Left lobe of liver (tissue), 2 donors: ENCODE data around the gene GPC5. TPM values are rescaled to one million over a fixed set of nuclear protein-coding genes. Genes with fewer than 3 reads are reported as not detected.
"Not testable (repeated sequence)": the region's sequence is repeated elsewhere in the genome, so short reads cannot be mapped to it uniquely, and the experiment has no call there.

Experiments
- ATAC-seq: fragments of 200-7000 bp; cut with Tn5 transposase; one replicate; pipeline ENCODE4 v1.9.1; 2020; ENCODE audit warnings: mild to moderate bottlenecking, moderate library complexity
- DNase-seq: peaks from one replicate; pipeline ENCODE4 v3.0.0-alpha.2; 2020; ENCODE audit warnings: low spot score
- total RNA-seq: library from RNA; stranded (reverse); gene quantifications from one replicate; pipeline ENCODE4 v1.2.1, GENCODE V29; 2021
- donor health status: DM: no; HTN: no; CAD: no; lungs with moderate emphysema.
- donor health status: DM: no; HTN: yes; CAD: no.

Gene GPC5
- total RNA-seq, 1 donor from 2014 or later: 0.65 TPM

DNA sequence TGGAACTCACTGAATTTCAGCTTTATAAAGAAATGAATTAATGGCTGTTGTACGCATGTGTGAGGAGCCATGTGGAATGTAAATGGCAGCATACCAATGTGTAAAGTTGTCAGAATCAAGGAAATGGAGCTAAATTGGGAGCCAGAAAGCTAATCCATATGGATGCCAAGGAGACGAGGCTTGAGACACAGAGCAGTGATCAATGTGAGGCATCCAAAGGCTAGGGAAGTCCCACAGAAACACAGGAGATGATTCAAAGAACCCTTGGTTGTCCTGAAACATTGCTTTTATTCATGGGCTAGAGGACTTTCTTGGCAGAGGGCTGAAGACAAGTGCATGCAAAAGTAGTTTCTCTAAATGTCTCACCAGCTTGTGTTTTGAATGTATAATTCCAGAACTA, 1271.7 kb downstream of the GPC5 start:
- DNase-seq (no peak), ATAC-seq (no peak)

DNA sequence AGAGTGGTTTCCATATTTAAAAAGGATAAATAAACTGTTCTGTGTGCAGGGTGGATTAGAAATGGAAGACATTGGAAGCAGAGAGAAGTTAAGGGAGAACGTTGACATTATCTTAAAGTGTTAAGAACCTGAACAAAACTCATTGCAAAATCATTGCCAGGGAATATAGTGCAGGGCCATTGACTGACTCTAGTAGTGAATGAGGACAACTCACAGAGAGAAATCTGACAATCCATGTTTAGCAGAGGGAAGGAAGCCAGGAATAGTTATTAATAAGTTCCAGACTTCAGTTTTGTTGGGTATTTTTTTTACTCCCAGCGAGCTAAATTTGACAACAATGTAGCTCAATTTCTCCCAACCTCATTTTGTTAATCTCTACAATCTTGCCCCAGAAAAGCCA, 1273.4 kb downstream of the GPC5 start:
- DNase-seq: no peak
- ATAC-seq: no peak

DNA sequence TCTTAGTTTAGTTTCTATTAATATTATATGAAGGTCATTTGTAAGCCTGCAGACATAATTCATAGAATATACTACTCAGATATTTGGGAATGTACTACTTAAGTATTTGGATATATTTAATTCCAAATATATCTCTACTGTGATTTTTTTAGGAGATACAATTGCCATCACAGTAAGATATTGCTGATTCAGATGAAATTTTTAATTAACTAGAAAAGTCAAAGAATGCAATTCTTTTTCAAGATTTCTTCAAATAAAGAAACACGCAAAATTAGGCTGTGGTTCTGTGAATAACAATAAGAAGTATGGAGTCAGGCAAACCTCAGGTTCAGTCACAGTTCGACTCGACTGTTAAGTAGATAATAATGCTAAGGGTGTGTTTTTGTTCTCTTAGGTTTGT, 1277.8 kb downstream of the GPC5 start:
- DNase-seq (no peak), ATAC-seq (no peak)

DNA sequence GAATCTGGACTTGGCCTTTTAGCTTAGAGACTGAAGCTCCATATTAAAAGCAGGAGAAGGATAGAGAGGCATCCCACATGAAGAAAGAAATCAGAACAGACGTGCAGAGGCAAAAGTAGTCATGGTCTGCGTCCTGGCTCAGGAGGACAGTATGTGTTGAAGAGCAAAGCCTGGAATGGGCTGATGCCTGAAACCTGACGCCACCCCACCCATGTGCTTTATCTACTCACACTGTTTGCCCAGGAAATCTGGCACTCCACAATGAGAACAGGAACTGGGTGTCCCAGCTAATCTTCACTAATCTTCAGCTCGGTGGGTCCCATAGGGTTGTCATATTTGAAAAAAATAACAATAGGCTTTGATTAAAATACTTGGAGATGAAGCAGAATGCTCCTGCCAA, 1279.2 kb downstream of the GPC5 start:
- ATAC-seq (no peak), DNase-seq (no peak)

DNA sequence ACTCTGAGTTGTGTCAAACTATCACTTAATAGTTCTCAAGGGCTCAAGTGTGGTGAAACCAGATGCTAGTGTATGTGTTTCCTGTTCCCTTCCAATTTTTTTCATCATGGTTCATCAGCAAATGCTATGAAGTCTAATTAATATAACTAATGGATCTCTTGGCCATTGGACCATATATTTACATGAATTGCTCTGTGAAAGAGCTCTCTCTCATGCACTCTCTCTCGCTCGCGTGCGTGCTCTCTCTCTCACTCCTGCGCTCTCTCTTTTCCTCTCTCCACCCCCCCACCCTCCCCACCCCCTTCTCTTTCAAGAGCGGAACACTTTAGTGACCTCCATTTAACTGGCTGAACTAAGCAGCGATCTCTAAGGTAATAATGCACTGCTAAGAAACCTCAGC, 1281.2 kb downstream of the GPC5 start:
- no peak for ATAC-seq

DNA sequence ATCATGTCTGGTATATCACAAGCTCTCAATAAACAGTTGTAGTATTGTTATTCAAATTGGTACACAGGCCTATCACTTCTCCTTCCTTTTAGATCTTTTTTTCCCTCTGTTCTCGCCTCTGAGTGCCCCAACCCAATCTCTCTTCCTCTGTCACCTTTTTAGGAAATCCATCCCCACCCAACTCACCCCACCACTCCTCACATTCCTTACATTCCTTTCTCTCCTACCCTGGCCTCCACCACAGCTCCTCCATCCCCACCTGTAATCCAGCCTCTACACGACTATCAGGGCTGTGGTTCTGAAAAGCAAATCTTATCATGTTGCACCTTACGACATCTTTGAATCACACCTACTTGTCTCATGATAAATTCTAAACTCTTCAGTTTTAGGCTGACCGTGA, 1282.8 kb downstream of the GPC5 start:
- no peak for DNase-seq
- ATAC-seq: no peak

More for the DNA sequence above, 1281.2 kb downstream of the GPC5 start:
- no peak for DNase-seq

DNA sequence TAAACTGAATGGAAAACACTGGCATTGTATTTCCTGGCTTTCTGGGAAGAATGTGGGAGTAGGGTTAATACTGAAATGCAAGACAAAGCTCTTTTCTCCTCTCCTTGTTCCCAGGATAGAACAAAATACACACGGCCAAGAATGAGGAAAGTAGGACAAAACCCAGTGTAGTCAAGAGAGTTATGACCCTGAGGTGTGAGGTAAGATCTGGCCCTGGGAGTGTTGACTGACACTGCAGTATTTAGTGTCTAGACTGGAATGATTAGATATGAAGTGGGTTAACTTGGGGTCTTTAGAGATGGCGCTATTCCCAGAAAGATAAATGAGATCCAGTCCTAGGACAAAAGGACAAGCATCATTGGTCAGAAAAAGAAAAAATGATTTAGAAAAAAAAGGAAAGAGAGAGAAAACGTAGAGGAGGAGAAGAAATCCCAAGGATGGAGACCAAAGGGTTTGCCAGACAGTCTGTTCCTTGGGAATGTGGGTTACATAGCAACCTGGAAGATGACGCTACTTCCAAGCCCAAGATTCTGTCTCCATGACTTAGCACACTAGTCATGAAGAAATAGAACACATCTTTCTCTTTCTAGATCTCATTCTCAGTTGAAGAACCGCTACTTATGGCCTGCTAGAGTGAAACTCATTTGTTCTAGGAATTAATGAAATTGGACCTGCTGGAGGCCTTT, 1284.6 kb downstream of the GPC5 start:
- DNase-seq (no peak), ATAC-seq (no peak)

DNA sequence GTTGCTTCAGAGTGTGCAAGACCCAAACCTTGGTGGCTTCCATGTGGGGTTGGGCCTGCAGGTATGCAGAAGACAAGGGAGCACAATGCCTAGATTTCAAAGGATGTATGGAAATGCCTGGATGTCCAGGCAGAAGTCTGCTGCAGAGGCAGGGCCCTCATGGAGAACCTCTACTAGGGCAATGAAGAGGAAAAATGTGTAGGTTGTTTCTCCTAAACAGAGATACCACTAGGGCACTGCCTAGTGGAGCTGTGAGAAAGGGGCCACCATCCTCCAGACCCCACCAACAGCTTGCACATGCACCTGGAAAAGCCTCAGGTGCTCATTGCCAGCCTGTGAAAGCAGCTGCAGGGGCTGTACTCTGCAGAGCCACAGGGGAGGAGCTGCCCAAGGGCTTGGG, 1295.6 kb downstream of the GPC5 start:
- ATAC-seq (no peak), DNase-seq (no peak)

DNA sequence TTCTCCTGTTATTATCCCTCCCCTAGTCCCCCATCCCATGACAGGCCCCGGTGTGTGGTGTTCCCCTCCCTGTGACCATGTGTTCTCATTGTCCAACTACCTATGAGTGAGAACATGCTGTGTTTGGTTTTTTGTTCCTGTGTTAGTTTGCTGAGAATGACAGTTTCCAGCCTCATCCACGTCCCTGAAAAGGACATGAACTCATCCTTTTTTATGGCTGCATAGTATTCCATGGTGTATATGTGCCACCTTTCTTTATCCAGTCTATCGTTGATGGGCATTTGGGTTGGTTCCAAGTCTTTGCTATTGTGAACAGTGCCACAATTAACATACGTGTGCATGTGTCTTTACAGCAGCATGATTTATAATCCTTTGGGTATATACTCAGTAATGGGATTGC, 1297.4 kb downstream of the GPC5 start:
- ATAC-seq, DNase-seq: not testable (repeated sequence)

DNA sequence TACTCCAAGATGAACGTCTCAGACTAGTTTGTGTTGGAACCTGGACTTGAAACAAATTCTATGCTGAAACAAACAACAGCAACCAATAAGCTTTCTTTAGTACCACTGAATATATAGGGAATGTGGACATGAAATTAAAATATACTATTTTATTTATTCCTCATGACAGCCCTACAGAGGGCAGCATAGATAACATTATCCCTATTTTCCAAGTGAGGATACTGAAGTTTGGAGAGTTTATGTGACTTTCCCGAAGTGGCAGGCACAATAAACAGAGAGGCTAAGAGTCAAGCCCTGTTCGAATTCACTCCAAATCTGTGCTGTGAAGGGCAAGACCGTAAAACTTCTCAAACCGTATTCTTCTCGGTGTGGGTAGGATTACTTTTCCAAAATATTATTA, 1318.3 kb downstream of the GPC5 start:
- ATAC-seq (peak; percentile 38), DNase-seq (no peak)

DNA sequence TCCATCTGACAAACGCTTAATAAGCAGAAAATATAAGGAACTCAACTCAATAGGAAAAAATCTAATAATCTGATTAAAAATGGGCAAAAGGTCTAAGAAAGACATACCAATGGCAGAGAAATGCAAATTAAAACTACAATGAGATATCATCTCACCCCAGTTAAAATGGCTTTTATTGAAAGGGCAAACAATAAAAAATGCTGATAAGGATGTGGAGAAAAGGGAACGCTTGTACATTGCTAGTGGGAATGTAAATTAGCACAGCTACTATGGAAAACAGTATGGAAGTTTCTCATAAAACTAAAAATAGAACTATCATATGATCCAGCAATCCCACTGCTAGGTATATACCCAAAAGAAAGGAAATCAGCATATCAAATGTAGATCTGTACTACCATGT, 1319.4 kb downstream of the GPC5 start:
- ATAC-seq: no peak

DNA sequence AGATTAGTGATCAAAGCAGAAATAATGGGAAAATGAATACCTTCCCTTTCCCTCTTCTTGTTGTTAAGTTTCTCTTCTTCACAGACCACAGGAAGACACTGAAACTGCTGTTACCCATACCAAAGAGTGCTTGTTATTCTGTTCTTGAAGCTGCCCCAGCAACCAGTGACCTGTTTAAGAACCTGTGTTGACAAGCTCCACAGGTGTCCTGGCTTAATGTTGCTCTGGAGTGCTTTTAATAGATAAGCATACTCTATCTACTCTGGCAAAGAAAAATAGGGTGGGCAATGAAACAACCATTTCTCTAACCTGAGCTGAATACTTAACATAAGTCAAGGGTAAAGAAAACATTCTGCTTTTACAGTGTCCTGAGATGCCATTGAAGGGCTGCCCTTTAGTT, 1321.4 kb downstream of the GPC5 start:
- no peak for DNase-seq
- no peak for ATAC-seq

More for the DNA sequence above, 1319.4 kb downstream of the GPC5 start:
- DNase-seq: no peak

DNA sequence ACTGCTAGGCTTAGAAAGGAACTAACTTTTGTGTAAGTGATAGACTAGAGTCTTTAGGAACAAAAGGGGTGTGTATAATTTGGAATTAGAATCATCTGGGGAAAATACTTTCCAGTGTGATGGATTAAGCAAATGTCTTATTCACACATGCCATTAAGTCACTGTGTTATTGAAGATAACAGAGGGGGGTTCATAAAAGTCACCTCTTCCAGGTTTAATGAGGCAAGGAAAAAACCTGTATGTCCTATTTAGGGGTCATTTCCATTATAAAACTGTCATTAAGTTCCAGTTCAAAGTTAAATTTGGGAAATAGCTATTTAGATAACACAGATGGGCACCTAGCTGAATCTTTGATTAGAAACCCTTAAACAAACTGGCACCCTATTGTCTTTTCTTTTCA, 1323.2 kb downstream of the GPC5 start:
- DNase-seq (no peak), ATAC-seq (no peak)

DNA sequence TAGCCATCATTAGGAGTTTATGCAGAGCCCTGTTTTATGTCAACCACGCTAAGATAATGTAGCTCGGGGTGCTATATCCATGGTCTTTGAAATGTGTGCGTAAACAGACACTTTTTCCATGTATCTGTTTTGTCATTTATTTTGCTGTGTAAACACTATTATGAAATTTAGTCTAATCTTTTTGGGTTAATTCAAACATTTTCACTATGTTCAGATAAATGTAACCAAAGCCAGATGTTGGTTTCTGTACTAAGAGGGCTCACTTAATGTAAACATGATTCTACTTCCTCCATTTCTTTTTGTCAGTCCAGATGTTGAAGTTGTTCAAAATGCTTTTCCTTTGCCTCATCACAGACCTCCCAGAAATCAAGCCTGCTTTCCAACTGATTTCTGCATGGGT, 1328.7 kb downstream of the GPC5 start:
- DNase-seq (no peak), ATAC-seq (no peak)

DNA sequence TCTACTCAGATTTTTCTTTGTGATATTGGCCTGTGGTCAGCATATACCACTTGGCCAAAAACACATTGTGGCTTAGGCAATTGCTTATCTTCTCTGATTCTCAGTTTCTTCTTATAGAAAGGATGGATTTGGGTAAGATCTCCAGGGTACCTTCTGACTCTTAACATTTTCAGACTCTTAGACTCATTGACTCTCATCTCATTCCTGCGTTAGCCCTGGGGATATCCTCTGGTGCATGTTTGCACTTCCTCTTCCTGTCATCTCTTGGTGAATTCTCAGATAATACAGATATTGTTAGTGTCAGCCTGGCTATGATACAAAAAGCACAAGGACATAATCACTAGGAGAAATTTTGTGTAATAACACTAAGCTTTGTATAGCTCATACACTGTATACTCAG, 1335.6 kb downstream of the GPC5 start:
- ATAC-seq (no peak), DNase-seq (no peak)

DNA sequence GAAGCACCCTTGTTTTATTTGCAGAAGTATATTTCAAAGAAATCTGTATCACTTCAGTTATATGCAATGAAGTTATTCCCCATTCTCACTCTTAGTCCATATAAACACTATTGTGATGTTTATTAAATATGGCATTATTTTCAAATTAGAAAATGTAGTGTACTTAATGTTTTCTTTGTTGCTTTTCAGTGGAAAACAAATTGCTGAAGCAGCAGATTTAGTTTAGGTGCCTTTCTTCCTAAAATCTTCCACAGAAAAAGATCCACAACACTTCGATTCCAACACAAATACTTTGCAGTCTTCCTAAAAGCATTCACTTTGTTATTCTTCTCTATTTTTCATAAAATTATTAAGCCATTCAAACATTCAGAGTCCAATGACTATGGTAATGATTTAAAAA, 1336.1 kb downstream of the GPC5 start:
- no peak for ATAC-seq
- no peak for DNase-seq

DNA sequence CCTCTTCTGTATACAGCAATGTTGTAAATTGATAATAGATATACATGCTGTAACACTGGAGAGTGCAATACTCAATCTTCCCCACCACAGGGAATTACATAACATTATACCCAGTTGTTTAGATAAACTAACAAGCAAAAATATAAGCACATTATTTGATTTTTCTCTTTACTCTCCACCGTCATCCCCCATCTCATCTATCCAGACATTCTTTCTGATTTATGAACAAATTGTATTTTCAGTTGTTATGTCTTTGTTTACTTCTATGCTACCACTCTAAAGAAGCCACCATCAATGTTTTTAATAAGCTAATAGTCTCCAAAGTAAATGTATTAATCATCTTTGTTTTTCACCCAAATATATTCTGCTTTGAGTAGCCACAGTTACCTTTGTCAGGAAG, 1337.5 kb downstream of the GPC5 start:
- ATAC-seq: no peak
- DNase-seq: no peak

DNA sequence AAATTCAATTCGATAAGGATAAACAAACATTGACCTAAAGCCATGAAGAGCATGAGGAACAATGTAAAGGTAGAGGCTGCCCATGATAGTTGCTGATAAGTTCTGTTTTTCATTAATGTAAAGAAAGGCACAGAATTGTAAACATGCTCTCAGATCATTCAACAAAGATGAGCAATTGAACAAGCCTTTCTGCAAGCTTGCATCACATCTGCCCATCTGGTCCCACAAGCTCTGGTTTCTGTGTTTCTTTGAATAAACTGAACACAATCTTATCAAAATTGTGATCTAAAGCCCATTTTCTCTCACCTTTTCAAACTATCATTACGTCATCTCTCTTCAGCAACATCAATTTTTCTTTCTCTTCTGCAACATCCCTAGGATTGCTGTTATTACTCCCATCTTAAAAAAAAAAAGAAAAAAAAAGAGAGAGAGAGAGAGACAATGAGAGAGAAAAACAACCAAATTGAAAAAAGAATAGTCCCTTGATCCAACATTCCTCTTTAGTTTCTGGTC, 1340.9 kb downstream of the GPC5 start:
- ATAC-seq (no peak), DNase-seq (no peak)

DNA sequence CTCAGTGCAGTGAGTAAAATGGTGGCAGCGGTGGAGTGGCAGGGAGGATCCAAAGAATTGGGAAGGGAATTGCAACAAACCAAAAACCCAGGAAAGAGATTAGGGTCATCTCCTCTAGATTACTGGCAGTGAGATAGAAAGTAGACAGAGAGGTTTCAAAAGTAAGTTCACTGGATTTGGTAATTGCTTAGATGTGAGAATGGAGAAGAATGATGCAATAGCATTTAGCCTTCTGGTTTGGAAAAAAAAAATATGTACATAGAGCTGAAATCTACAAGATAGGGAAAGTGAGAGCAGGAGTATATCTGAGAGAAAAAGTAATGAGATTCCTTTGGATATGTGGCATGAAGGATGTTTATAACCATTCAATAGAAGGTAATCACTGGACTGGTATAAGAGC, 1345.6 kb downstream of the GPC5 start:
- ATAC-seq (no peak), DNase-seq (no peak)

DNA sequence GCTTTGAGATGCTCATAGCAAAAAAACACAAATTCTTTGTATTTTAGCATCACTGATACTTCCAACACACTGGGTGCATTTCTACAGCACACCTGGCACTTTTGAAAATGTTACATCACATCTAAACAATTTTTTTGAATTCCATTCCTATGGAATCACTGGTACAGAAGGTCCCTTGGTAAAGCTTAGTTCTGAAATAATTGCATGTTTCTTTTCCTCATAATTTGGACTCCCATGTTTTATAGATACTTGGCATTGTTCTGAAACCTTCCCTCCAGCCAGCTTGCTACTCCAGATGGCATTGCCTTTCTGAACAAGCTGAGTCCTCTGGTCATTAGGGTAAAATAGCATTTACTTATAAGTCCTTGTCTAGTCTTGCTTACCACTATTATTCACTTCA, 1346.8 kb downstream of the GPC5 start:
- DNase-seq (no peak), ATAC-seq (no peak)

DNA sequence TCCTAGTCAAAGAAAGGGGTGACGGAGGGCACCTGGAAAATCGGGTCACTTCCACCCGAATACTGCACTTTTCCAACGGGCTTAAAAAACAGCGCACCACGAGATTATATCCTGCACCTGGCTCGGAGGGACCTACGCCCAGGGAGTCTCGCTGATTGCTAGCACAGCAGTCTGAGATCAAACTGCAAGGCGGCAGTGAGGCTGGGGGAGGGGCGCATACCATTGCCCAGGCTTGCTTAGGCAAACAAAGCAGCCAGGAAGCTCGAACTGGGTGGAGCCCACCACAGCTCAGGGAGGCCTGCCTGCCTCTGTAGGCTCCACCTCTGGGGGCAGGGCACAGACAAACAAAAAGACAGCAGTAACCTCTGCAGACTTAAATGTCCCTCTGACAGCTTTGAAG, 1354.3 kb downstream of the GPC5 start:
- not testable (repeated sequence) for ATAC-seq, DNase-seq

DNA sequence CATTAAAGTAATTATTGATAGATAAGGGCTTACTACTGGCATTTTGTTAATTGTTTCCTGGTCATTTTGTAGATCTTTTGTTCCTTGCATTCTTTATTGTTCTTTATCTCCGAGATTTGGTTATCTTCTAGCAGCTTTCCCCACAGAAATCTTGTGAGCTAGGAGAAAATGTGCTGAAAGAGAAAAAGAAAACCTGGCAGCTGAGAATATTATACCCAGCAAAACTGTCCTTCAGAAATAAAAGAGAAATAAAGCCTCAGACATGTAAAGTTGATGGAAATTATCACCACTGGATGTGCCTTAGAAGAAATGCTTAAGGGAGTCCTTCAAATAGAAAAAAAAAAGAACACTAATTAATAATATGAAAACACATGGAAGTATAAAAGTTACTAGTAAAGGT, 1363.3 kb downstream of the GPC5 start:
- DNase-seq: no peak
- ATAC-seq: no peak

DNA sequence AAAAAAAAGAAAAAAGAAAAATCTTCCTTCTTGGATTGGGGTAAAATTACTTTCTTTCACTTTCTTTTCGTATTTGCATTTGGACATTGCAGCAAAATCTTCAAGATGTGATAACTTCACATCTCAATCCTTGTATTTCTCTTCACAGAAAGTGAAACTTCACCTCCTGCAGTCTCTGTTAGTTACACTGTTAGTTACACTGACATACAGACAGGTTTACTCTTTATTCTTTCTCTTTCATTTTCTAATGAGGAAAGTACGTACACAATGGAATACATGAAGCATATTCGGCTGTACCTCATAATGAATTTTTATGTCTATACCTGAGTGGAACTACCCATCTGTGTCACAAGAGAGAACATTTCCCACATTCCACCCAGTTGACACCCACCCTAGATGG, 1369.0 kb downstream of the GPC5 start:
- DNase-seq (no peak), ATAC-seq (no peak)
